SK-N-SH (cell line): Measurements from ENCODE around the gene RPL13. TPM values are rescaled to one million over a fixed set of nuclear protein-coding genes. Genes with fewer than 3 reads are reported as not detected.

ENCODE experiments used
- CTCF ChIA-PET: fragments of 300-600, 350-600 bp; formaldehyde crosslinking; extraction: SDS; loops from one replicate; lab custom pipeline; 2021; lab: Yijun Ruan, JAX
- POLR2A ChIA-PET: fragments of 350-600 bp; sonication (Branson Sonifier 250); formaldehyde crosslinking; extraction: SDS; loops from one replicate; lab custom pipeline; 2020; ENCODE audit warnings: antibody characterized with exemption, inconsistent platforms; lab: Yijun Ruan, JAX
- DNase-seq: peaks from one replicate; pipeline ENCODE4 v3.0.0; 2012
- H2AFZ ChIP-seq: fragments of 200-600 bp; sonication (generic); 2 replicates; pipeline ENCODE4 v1.8.1; 2016; ENCODE audit warnings: antibody characterized with exemption, mild to moderate bottlenecking, low read depth
- H3F3A ChIP-seq: fragments of 200-600 bp; sonication (generic); replicated peaks from 2 replicates; pipeline ENCODE3; 2016; ENCODE audit warnings: antibody characterized with exemption, mild to moderate bottlenecking; ENCODE audit not compliant: insufficient read depth
- H3K27ac ChIP-seq, 2 experiments: fragments of 200-500 bp in 1 of 2; fragments of 200-600 bp in 1 of 2; sonication (Bioruptor generic) in 1 of 2; sonication (generic), shearing (Covaris generic) in 1 of 2; 2 replicates each; pipeline versions ENCODE4 v1.5.1 to v1.6.1; 2014 to 2016; ENCODE audit warnings: low read depth in 2 of 2, inconsistent platforms in 1 of 2, low read length in 1 of 2, mild to moderate bottlenecking in 1 of 2, mixed read lengths in 1 of 2
- H3K27me3 ChIP-seq: fragments of 200-600 bp; sonication (generic), shearing (Covaris generic); 2 replicates; pipeline ENCODE4 v1.6.1; 2016; ENCODE audit warnings: mixed run types; ENCODE audit not compliant: insufficient read depth
- H3K36me3 ChIP-seq, 2 experiments: fragments of 200-500 bp in 1 of 2; fragments of 200-600 bp in 1 of 2; sonication (Bioruptor generic) in 1 of 2; sonication (generic) in 1 of 2; replicated peaks in 1 of 2; 2 replicates each; pipeline versions ENCODE3 to v1.5.1; 2014 to 2016; ENCODE audit warnings: low read length in 1 of 2, mild to moderate bottlenecking in 1 of 2; ENCODE audit not compliant: insufficient read depth in 2 of 2, control insufficient read depth in 1 of 2
- H3K4me1 ChIP-seq, 2 experiments: fragments of 200-500 bp in 1 of 2; fragments of 200-600 bp in 1 of 2; sonication (Bioruptor generic) in 1 of 2; sonication (generic), shearing (Covaris generic) in 1 of 2; 2 replicates each; pipeline versions ENCODE4 v1.5.1 to v1.6.1; 2014 to 2016; ENCODE audit warnings: low read depth in 1 of 2, low read length in 1 of 2, mixed run types in 1 of 2; ENCODE audit not compliant: insufficient read depth in 2 of 2, control insufficient read depth in 1 of 2
- H3K4me2 ChIP-seq: fragments of 200-600 bp; sonication (generic), shearing (Covaris generic); 2 replicates; pipeline ENCODE4 v1.6.1; 2017; ENCODE audit warnings: mixed run types
- H3K4me3 ChIP-seq, 2 experiments: fragments of 200-500 bp in 1 of 2; fragments of 200-600 bp in 1 of 2; sonication (Bioruptor generic) in 1 of 2; sonication (generic), shearing (Covaris generic) in 1 of 2; 2 replicates each; pipeline versions ENCODE4 v1.5.1 to v1.8.1; 2014 to 2016; ENCODE audit warnings: low read depth in 2 of 2, inconsistent platforms in 1 of 2, low read length in 1 of 2, mild to moderate bottlenecking in 1 of 2, mixed read lengths in 1 of 2, moderate library complexity in 1 of 2
- H3K79me2 ChIP-seq: fragments of 200-600 bp; sonication (generic); 2 replicates; pipeline ENCODE4 v1.8.1; 2017; ENCODE audit warnings: mild to moderate bottlenecking; ENCODE audit not compliant: insufficient read depth
- H3K9ac ChIP-seq: fragments of 200-600 bp; sonication (generic); 2 replicates; pipeline ENCODE4 v1.6.1; 2017; ENCODE audit warnings: mixed run types
- H3K9me2 ChIP-seq: fragments of 200-600 bp; sonication (generic); 2 replicates; pipeline ENCODE4 v1.6.1; 2017; ENCODE audit warnings: mixed run types
- H3K9me3 ChIP-seq: fragments of 200-600 bp; sonication (generic); 2 replicates; pipeline ENCODE4 v1.6.1; 2017; ENCODE audit warnings: mixed run types, mild to moderate bottlenecking, moderate library complexity
- H4K20me1 ChIP-seq: fragments of 200-600 bp; sonication (generic); 2 replicates; pipeline ENCODE4 v1.6.1; 2017; ENCODE audit warnings: mild to moderate bottlenecking, mixed run types; ENCODE audit not compliant: insufficient read depth
- CHD2 ChIP-seq: fragments of 150-350 bp; IDR thresholded peaks from 2 replicates; pipeline ENCODE4 v1.6.1; 2018; ENCODE audit warnings: low read length; ENCODE audit not compliant: partially characterized antibody
- ELF1 ChIP-seq: IDR thresholded peaks from 2 replicates; pipeline ENCODE4 v1.4.0; 2012
- EP300 ChIP-seq, 2 experiments: IDR thresholded peaks; 2 replicates each; pipeline versions ENCODE4 v1.4.0 to v1.6.1; 2012; ENCODE audit warnings: borderline replicate concordance in 1 of 2, low read depth in 1 of 2, low read length in 1 of 2
- EZH2phosphoT487 ChIP-seq: fragments of 200-600 bp; sonication (generic); IDR thresholded peaks from 2 replicates; pipeline ENCODE4 v1.6.1; 2017; ENCODE audit warnings: low read depth, mixed run types, mild to moderate bottlenecking, antibody characterized with exemption, moderate library complexity, borderline replicate concordance
- FOSL2 ChIP-seq: IDR thresholded peaks from 2 replicates; pipeline ENCODE4 v1.4.0; 2012; ENCODE audit warnings: low read depth, mild to moderate bottlenecking, moderate library complexity, borderline replicate concordance
- GATA2 ChIP-seq: sonication (generic); formaldehyde crosslinking; IDR thresholded peaks from 2 replicates; pipeline ENCODE4 v1.5.0; 2020; ENCODE audit warnings: mild to moderate bottlenecking, missing genetic modification reagents
- MEF2A ChIP-seq: IDR thresholded peaks from 2 replicates; pipeline ENCODE4 v1.4.0; 2012; ENCODE audit warnings: low read depth, borderline replicate concordance
- NFIC ChIP-seq: IDR thresholded peaks from 2 replicates; pipeline ENCODE4 v1.4.0; 2012; ENCODE audit warnings: borderline replicate concordance
- NRF1 ChIP-seq: IDR thresholded peaks from 2 replicates; pipeline ENCODE4 v1.6.1; 2012; ENCODE audit warnings: low read depth, mild to moderate bottlenecking, low read length
- POLR2AphosphoS5 ChIP-seq: IDR thresholded peaks from 2 replicates; pipeline ENCODE4 v1.6.1; 2012; ENCODE audit warnings: low read depth, low read length
- RXRA ChIP-seq: IDR thresholded peaks from 2 replicates; pipeline ENCODE4 v1.4.0; 2012; ENCODE audit warnings: low read depth, mild to moderate bottlenecking, borderline replicate concordance
- SIN3A ChIP-seq: IDR thresholded peaks from 2 replicates; pipeline ENCODE4 v1.6.1; 2012; ENCODE audit warnings: low read depth, mild to moderate bottlenecking, low read length, moderate library complexity, borderline replicate concordance
- SMC3 ChIP-seq: IDR thresholded peaks from 2 replicates; pipeline ENCODE4 v1.6.1; 2012; ENCODE audit warnings: low read depth, low read length, improper control_type of control experiment
- TAF1 ChIP-seq: IDR thresholded peaks from 2 replicates; pipeline ENCODE4 v1.6.1; 2012; ENCODE audit warnings: low read depth, mild to moderate bottlenecking, low read length, moderate library complexity, borderline replicate concordance
- YY1 ChIP-seq: IDR thresholded peaks from 2 replicates; pipeline ENCODE4 v1.4.0; 2012; ENCODE audit warnings: low read depth, mild to moderate bottlenecking
- ZBTB33 ChIP-seq: IDR thresholded peaks from 2 replicates; pipeline ENCODE4 v1.4.0; 2012; ENCODE audit warnings: low read depth, borderline replicate concordance
- WGBS: methylation state at CpG from one replicate; pipeline ENCODE4 v1.1.6; 2017; ENCODE audit warnings: low lambda C conversion rate; 5-methylcytosine and 5-hydroxymethylcytosine counted together
- polyA plus RNA-seq, 3 experiments: library from polyadenylated mRNA; depleted of rRNA; stranded (reverse); fragments of >200 nt; gene quantifications; 2 replicates each; pipeline ENCODE4 v1.2.3, GENCODE V29; 2012
- TF ChIP-seq, protein P1 (sequence below): fragments of 150-350 bp; IDR thresholded peaks from 2 replicates; pipeline ENCODE4 v1.6.1; 2016; ENCODE audit warnings: mild to moderate bottlenecking, low read depth, low read length
- TF ChIP-seq, protein P2 (sequence below): fragments of 200-600 bp; sonication (generic); IDR thresholded peaks from 2 replicates; pipeline ENCODE4 v1.6.1; 2017; ENCODE audit warnings: antibody characterized with exemption, mild to moderate bottlenecking, moderate library complexity
- TF ChIP-seq, protein P3 (sequence below): IDR thresholded peaks from 2 replicates; pipeline ENCODE4 v1.4.0; 2012; ENCODE audit warnings: low read depth

Gene RPL13
- polyA plus RNA-seq, 1 of the 3 experiments (the other 2 are of a cell fraction): 4,635 TPM

- TF ChIP-seq, protein P1, sequence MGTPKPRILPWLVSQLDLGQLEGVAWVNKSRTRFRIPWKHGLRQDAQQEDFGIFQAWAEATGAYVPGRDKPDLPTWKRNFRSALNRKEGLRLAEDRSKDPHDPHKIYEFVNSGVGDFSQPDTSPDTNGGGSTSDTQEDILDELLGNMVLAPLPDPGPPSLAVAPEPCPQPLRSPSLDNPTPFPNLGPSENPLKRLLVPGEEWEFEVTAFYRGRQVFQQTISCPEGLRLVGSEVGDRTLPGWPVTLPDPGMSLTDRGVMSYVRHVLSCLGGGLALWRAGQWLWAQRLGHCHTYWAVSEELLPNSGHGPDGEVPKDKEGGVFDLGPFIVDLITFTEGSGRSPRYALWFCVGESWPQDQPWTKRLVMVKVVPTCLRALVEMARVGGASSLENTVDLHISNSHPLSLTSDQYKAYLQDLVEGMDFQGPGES: no peak; the same call in 1 of the 2 replicates
- peak; percentile 89 for TF ChIP-seq YY1
- TF ChIP-seq EP300 (IDR thresholded peaks at IDR 0.05; ENCODE audit: borderline replicate concordance in 1 of 2, low read depth in 1 of 2, low read length in 1 of 2): no peak; a peak in 1 of 4 replicates
- TF ChIP-seq FOSL2: 0 out of 2 replicates have a peak, but pooled peaks have one; percentile 7
- TF ChIP-seq EZH2phosphoT487: no peak
- TF ChIP-seq NFIC: peak; percentile 45; the same call in 1 of the 2 replicates
- peak; percentile 99 for TF ChIP-seq TAF1
- TF ChIP-seq, protein P2, sequence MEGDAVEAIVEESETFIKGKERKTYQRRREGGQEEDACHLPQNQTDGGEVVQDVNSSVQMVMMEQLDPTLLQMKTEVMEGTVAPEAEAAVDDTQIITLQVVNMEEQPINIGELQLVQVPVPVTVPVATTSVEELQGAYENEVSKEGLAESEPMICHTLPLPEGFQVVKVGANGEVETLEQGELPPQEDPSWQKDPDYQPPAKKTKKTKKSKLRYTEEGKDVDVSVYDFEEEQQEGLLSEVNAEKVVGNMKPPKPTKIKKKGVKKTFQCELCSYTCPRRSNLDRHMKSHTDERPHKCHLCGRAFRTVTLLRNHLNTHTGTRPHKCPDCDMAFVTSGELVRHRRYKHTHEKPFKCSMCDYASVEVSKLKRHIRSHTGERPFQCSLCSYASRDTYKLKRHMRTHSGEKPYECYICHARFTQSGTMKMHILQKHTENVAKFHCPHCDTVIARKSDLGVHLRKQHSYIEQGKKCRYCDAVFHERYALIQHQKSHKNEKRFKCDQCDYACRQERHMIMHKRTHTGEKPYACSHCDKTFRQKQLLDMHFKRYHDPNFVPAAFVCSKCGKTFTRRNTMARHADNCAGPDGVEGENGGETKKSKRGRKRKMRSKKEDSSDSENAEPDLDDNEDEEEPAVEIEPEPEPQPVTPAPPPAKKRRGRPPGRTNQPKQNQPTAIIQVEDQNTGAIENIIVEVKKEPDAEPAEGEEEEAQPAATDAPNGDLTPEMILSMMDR: no peak
- no peak for TF ChIP-seq SMC3
- TF ChIP-seq SIN3A: peak; percentile 95
Measured at GRCh38 chr16:89560378-89561141, at the start of gene RPL13 (continued).

GRCh38 chr16:89511374-89511773 is 49.1 kb upstream of the RPL13 start:
- H3K27me3 ChIP-seq: no peaks in the 10 kb centered on the region
- peaks cover 0 to 13% of the 10 kb centered on the region in 2 experiments; a peak in 2 of 4 replicates for H3K4me1 ChIP-seq
- H2AFZ ChIP-seq: no peak overlapping the region
- CTCF ChIA-PET: interaction anchor here (0.8 to 3.8 kb wide), 4 partner anchors 23 to 48 kb away, joined by 3 to 10 read pairs (median 3); no protein-coding TSS in a partner anchor
- H3K4me3 ChIP-seq: no peak overlapping the region
- H3K9ac ChIP-seq: no peak overlapping the region
- TF ChIP-seq, protein P3, sequence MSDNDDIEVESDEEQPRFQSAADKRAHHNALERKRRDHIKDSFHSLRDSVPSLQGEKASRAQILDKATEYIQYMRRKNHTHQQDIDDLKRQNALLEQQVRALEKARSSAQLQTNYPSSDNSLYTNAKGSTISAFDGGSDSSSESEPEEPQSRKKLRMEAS: no peak
- TF ChIP-seq CHD2: no peak
- TF ChIP-seq POLR2AphosphoS5: no peak
- no peak for TF ChIP-seq MEF2A
- TF ChIP-seq SIN3A: no peak
- no peak for TF ChIP-seq ZBTB33
- TF ChIP-seq GATA2 (CRISPR knock-in tag): no peak
- no peak for TF ChIP-seq ELF1
- TF ChIP-seq EZH2phosphoT487: no peak
- TF ChIP-seq NRF1: no peak
- no peak for TF ChIP-seq RXRA
- TF ChIP-seq TAF1: no peak
- no peak for TF ChIP-seq SMC3
- no peaks in the 10 kb centered on the region for H3K9me3 ChIP-seq
- peaks cover 16 to 56% of the 10 kb centered on the region in 2 experiments for H3K36me3 ChIP-seq
- WGBS: 94% methylated on average over 8 of the region's 8 CpGs
- H3K9me2 ChIP-seq: no peaks in the 10 kb centered on the region
- POLR2A ChIA-PET: no interaction called here
- H3K4me2 ChIP-seq: no peak overlapping the region
- no peak for DNase-seq
- peaks cover 7% of the 10 kb centered on the region for H3F3A ChIP-seq
- peaks cover 19% of the 10 kb centered on the region for H4K20me1 ChIP-seq
- peaks cover 76% of the 10 kb centered on the region for H3K79me2 ChIP-seq
- H3K27ac ChIP-seq: no peak overlapping the region
